GM23248 (cell line): ENCODE results near the gene ISM1.

Experiments
- EZH2 ChIP-seq: fragments of 200-600 bp; sonication (generic); IDR thresholded peaks from 2 replicates; pipeline ENCODE4 v1.6.1; 2018; ENCODE audit warnings: antibody characterized with exemption, mild to moderate bottlenecking; ENCODE audit not compliant: insufficient read depth, poor library complexity, severe bottlenecking
- EZH2phosphoT487 ChIP-seq: fragments of 200-600 bp; sonication (generic); IDR thresholded peaks from 2 replicates; pipeline ENCODE4 v1.6.1; 2018; ENCODE audit warnings: antibody characterized with exemption, moderate library complexity, mild to moderate bottlenecking, low read depth; ENCODE audit not compliant: insufficient read depth

GRCh38 chr20:13292201-13292885 is 71.3 kb downstream of the ISM1 start:
- TF ChIP-seq EZH2 (no peak), EZH2phosphoT487 (no peak)
